Measurements from ENCODE around the gene PEX12. TPM values are rescaled to one million over a fixed set of nuclear protein-coding genes. Genes with fewer than 3 reads are reported as not detected.
A peak's percentile ranks its signal among the peaks of the same experiment; 100 is the strongest.

Gene PEX12
- total and polyA plus RNA-seq, 9 of the 15 experiments (the other 6 are each of a cell fraction or from before 2014, with no cell fraction given) = 4.0 to 12.4 (median 6.4) TPM

DNA sequence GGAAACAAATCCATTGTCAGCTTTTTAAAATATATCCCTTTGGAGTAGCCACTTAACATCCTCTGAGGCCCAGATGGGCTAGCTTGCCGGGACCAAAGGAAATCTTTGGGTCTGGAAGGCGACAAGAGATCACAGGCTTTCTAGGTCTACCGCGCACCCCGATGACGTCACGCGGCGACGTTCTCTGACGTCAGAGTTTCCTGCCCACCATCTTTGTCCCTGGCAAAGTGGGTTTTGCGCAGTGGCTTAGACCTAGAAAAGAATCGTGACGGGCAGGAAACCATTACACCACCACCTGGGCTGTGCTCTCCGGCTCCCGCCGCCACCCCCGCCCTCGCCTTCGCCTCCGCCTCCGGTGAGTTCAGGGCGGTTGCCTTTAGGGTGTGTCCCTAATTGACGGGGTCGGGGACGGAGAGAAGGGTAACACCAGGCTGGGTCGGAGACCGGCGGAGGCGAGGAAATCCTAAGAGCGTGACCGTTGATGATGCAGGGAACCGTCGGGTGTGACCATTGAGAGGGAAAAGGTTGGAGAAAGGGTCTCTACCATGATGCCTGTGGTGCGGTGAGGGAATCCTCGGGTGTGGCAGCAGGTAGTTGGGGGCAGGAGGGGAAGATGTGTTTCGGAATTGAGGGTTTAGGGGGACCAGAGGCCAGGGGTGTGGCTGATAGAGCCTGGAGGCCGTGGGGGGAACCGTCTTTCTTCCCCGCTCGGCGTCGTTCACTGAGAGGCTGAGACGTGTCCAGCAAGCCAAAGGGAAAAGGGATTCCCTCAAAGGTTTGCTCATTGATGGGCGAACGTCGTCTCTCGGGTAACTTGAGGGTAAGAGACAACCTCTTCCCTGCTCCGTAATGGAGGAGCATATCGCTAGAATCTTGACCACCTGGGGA lies 8.9 kb upstream of the PEX12 start, which contains the start of gene AP2B1 (continued):
- TF ChIP-seq CEBPG (CRISPR knock-in tag; IDR thresholded peaks at IDR 0.05) (no peak; the same call in 1 of the 2 replicates), CEBPG (tag; conservative IDR thresholded peaks at IDR 0.05 in 1 of 2, IDR thresholded peaks at IDR 0.05 in 1 of 2) (peak; percentile 43 to 77; a peak in 2 of 4 replicates), NFIC (IDR thresholded peaks at IDR 0.05) (peak; percentile 69), CXXC5 (CRISPR knock-in tag; IDR thresholded peaks at IDR 0.05) (peak; percentile 83), POLR2B (IDR thresholded peaks at IDR 0.05; ENCODE audit: low read depth, partially characterized antibody) (peak; percentile 91), ZNF239 (CRISPR knock-in tag; IDR thresholded peaks at IDR 0.05) (peak; percentile 25; the same call in 1 of the 2 replicates), ZNF124 (CRISPR knock-in tag; IDR thresholded peaks at IDR 0.05) (no peak), CHD4 (IDR thresholded peaks at IDR 0.05; ENCODE audit: insufficient read depth, insufficient replicate concordance, low read depth, low read length, poor library complexity, severe bottlenecking) (no peak), ELF2 (CRISPR knock-in tag; IDR thresholded peaks at IDR 0.05) (peak; percentile 86), BHLHE40 (IDR thresholded peaks at IDR 0.05; ENCODE audit: low read length) (peak; percentile 74), ZNF583 (CRISPR knock-in tag; IDR thresholded peaks at IDR 0.05) (peak; percentile 48; the same call in 1 of the 2 replicates), SMARCA5 (IDR thresholded peaks at IDR 0.05) (0 out of 2 replicates have a peak, but pooled peaks have one; percentile 45)
- TF ChIP-seq, protein P1, sequence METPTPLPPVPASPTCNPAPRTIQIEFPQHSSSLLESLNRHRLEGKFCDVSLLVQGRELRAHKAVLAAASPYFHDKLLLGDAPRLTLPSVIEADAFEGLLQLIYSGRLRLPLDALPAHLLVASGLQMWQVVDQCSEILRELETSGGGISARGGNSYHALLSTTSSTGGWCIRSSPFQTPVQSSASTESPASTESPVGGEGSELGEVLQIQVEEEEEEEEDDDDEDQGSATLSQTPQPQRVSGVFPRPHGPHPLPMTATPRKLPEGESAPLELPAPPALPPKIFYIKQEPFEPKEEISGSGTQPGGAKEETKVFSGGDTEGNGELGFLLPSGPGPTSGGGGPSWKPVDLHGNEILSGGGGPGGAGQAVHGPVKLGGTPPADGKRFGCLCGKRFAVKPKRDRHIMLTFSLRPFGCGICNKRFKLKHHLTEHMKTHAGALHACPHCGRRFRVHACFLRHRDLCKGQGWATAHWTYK (CRISPR knock-in tag; IDR thresholded peaks at IDR 0.05) = no peak; the same call in 1 of the 2 replicates
- TF ChIP-seq, protein P2, sequence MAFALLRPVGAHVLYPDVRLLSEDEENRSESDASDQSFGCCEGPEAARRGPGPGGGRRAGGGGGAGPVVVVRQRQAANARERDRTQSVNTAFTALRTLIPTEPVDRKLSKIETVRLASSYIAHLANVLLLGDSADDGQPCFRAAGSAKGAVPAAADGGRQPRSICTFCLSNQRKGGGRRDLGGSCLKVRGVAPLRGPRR (CRISPR knock-in tag; IDR thresholded peaks at IDR 0.05) = no peak
- TF ChIP-seq, protein P3, sequence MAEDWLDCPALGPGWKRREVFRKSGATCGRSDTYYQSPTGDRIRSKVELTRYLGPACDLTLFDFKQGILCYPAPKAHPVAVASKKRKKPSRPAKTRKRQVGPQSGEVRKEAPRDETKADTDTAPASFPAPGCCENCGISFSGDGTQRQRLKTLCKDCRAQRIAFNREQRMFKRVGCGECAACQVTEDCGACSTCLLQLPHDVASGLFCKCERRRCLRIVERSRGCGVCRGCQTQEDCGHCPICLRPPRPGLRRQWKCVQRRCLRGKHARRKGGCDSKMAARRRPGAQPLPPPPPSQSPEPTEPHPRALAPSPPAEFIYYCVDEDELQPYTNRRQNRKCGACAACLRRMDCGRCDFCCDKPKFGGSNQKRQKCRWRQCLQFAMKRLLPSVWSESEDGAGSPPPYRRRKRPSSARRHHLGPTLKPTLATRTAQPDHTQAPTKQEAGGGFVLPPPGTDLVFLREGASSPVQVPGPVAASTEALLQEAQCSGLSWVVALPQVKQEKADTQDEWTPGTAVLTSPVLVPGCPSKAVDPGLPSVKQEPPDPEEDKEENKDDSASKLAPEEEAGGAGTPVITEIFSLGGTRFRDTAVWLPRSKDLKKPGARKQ (CRISPR knock-in tag; IDR thresholded peaks at IDR 0.05) = no peak
- TF ChIP-seq, protein P4, sequence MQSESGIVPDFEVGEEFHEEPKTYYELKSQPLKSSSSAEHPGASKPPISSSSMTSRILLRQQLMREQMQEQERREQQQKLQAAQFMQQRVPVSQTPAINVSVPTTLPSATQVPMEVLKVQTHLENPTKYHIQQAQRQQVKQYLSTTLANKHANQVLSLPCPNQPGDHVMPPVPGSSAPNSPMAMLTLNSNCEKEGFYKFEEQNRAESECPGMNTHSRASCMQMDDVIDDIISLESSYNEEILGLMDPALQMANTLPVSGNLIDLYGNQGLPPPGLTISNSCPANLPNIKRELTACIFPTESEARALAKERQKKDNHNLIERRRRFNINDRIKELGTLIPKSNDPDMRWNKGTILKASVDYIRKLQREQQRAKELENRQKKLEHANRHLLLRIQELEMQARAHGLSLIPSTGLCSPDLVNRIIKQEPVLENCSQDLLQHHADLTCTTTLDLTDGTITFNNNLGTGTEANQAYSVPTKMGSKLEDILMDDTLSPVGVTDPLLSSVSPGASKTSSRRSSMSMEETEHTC (IDR thresholded peaks at IDR 0.05) = no peak
- TF ChIP-seq, protein P5, sequence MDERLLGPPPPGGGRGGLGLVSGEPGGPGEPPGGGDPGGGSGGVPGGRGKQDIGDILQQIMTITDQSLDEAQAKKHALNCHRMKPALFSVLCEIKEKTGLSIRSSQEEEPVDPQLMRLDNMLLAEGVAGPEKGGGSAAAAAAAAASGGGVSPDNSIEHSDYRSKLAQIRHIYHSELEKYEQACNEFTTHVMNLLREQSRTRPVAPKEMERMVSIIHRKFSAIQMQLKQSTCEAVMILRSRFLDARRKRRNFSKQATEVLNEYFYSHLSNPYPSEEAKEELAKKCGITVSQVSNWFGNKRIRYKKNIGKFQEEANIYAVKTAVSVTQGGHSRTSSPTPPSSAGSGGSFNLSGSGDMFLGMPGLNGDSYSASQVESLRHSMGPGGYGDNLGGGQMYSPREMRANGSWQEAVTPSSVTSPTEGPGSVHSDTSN (CRISPR knock-in tag; IDR thresholded peaks at IDR 0.05; ENCODE audit: low read depth) = no peak
- TF ChIP-seq, protein P5 (tag; conservative IDR thresholded peaks at IDR 0.05; ENCODE audit: low read depth) = 0 out of 2 replicates have a peak, but pooled peaks have one; percentile 15
- TF ChIP-seq, protein P6, sequence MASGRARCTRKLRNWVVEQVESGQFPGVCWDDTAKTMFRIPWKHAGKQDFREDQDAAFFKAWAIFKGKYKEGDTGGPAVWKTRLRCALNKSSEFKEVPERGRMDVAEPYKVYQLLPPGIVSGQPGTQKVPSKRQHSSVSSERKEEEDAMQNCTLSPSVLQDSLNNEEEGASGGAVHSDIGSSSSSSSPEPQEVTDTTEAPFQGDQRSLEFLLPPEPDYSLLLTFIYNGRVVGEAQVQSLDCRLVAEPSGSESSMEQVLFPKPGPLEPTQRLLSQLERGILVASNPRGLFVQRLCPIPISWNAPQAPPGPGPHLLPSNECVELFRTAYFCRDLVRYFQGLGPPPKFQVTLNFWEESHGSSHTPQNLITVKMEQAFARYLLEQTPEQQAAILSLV (tag; IDR thresholded peaks at IDR 0.05) = no peak

Measured in K562 (cell line).